Prostate gland (tissue), 2 donors: ENCODE data around the gene MFAP4.

Experiments
- POLR2A ChIP-seq: fragments of 450-650 bp; IDR thresholded peaks from one replicate; pipeline ENCODE4 v1.6.1; 2016; ENCODE audit warnings: antibody characterized with exemption, mild to moderate bottlenecking
- POLR2AphosphoS5 ChIP-seq: sonication (generic); formaldehyde crosslinking; IDR thresholded peaks from one replicate; pipeline ENCODE4 v1.6.1; 2017; ENCODE audit warnings: antibody characterized with exemption
- TF ChIP-seq, protein P1 (sequence below), 4 experiments: fragments of 200-600 bp in 2 of 4; fragments of 450-650 bp in 2 of 4; sonication (generic) in 2 of 4; IDR thresholded peaks; 1 replicate in 3 of 4; 2 replicates in 1 of 4; pipeline ENCODE4 v1.5.1; 2016 to 2019; ENCODE audit warnings: antibody characterized with exemption in 4 of 4, mild to moderate bottlenecking in 2 of 4, moderate library complexity in 2 of 4

DNA sequence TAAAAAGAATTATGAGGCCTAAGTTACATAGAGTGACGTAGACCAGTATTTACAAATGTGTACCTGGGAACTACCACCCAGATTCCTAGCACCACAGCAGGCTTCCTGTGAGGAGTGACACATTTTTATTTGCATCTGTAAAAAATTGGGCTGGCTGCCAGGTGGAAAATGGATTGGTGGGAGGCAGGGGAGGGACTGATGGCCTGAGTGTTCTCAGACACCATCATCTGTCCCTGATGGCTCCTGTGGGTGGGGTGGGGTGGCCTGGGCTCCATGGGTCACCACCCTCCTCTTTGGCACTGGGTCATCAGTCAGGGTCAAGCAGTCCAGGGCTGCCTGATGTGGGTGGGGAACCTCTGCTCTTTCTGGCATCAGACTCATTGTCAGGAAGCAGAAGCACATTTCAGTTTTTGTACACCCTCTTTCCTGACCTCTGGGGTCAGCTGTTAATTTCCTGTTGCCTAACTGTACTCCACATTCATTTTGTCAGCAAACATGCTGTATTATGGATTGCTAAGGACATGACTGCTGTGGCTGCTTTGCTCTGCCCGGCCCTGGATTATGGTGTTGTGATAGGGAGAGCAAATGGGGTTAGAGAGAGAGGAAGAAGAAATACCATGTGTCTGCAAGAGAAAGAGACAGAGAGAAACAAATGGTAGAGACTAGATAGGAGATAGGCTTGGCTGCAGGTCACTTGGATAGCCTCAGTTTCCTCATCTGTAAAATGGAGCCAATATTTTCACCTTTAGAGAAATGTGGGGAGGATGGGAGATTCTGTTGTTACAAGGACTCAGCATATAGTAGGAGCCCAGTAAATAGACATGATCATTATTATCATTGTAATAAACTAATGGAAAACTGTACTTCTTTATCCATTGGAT is 11.6 kb upstream of the MFAP4 start:
- TF ChIP-seq, protein P1, sequence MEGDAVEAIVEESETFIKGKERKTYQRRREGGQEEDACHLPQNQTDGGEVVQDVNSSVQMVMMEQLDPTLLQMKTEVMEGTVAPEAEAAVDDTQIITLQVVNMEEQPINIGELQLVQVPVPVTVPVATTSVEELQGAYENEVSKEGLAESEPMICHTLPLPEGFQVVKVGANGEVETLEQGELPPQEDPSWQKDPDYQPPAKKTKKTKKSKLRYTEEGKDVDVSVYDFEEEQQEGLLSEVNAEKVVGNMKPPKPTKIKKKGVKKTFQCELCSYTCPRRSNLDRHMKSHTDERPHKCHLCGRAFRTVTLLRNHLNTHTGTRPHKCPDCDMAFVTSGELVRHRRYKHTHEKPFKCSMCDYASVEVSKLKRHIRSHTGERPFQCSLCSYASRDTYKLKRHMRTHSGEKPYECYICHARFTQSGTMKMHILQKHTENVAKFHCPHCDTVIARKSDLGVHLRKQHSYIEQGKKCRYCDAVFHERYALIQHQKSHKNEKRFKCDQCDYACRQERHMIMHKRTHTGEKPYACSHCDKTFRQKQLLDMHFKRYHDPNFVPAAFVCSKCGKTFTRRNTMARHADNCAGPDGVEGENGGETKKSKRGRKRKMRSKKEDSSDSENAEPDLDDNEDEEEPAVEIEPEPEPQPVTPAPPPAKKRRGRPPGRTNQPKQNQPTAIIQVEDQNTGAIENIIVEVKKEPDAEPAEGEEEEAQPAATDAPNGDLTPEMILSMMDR (IDR thresholded peaks at IDR 0.05): no peak
- no peak for TF ChIP-seq POLR2AphosphoS5
- no peak for TF ChIP-seq POLR2A
